ENCODE measurements around the gene SYT2. TPM values are rescaled to one million over a fixed set of nuclear protein-coding genes. Genes with fewer than 3 reads are reported as not detected.

The SYT2 gene
- total RNA-seq, 1 donor from 2014 or later, result 0.26 TPM

DNA sequence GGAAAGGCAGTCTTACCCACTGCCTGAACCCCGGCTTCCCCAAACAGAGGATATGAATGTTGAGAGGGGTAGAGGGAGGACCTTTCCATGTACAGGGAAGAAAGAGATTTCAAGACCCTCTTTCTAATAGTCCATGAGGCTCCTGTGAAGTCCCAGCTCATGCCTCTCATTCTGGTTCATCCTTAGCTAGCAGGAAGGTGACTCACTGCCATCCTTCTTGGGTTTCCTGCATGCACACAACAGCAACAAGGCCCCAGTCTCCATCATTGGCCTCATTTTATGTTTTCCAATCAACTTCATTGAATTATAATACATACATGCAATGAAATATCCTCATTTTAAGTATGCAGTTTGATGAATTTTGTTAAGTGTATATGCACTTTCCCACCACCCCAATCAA is 46.2 kb downstream of the SYT2 start:
- Histone ChIP-seq H3K27me3 (no peaks in the 10 kb centered on the region), H3K79me2 (ENCODE audit: low read depth) (no peaks in the 10 kb centered on the region), H3K9me3 (ENCODE audit: low read depth) (no peaks in the 10 kb centered on the region), H3F3A (ENCODE audit: low read depth) (peaks cover 4% of the 10 kb centered on the region), H3K9ac (no peak overlapping the region), H2AFZ (replicated peaks) (no peak overlapping the region), H3K4me3 (no peak overlapping the region), H3K36me3 (no peaks in the 10 kb centered on the region), H4K20me1 (ENCODE audit: low read depth) (no peaks in the 10 kb centered on the region), H3K27ac (no peak overlapping the region), H3K4me2 (no peak overlapping the region), H3K4me1 (peaks cover 5% of the 10 kb centered on the region)
- no peak for DNase-seq (ENCODE audit: low spot score)
- TF ChIP-seq, protein P1, sequence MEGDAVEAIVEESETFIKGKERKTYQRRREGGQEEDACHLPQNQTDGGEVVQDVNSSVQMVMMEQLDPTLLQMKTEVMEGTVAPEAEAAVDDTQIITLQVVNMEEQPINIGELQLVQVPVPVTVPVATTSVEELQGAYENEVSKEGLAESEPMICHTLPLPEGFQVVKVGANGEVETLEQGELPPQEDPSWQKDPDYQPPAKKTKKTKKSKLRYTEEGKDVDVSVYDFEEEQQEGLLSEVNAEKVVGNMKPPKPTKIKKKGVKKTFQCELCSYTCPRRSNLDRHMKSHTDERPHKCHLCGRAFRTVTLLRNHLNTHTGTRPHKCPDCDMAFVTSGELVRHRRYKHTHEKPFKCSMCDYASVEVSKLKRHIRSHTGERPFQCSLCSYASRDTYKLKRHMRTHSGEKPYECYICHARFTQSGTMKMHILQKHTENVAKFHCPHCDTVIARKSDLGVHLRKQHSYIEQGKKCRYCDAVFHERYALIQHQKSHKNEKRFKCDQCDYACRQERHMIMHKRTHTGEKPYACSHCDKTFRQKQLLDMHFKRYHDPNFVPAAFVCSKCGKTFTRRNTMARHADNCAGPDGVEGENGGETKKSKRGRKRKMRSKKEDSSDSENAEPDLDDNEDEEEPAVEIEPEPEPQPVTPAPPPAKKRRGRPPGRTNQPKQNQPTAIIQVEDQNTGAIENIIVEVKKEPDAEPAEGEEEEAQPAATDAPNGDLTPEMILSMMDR (IDR thresholded peaks at IDR 0.05), result no peak
- TF ChIP-seq EZH2 (IDR thresholded peaks at IDR 0.05) (no peak), EZH2phosphoT487 (IDR thresholded peaks at IDR 0.05) (no peak)
- Mint-ChIP-seq H3K27me3 (ENCODE audit: insufficient read depth, low read depth) (peaks cover 19% of the 10 kb centered on the region), H3K4me3 (no peak overlapping the region), H3K9me3 (no peaks in the 10 kb centered on the region), H3K36me3 (no peaks in the 10 kb centered on the region), H3K27ac (no peak overlapping the region), H3K4me1 (peaks cover 12% of the 10 kb centered on the region)

DNA sequence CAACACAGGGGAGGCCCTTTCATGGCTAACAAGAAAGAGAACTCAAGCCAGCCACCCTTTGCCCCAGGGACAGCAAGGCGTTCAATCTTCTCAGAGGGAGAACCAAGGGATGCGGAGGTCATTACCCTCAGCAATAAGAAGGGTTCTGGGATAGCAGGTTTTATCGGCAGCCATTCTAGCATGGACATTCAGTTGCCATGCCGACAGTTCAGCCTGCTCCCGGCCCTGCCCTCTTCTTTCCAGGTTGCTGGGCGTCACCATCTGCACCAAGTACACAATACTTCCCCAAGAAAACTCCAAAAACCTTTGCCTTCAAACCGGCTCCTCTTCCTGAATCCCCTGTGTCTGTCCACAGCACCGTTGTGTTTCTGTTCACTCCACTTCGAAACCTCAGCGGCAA is 47.1 kb downstream of the SYT2 start:
- Histone ChIP-seq H3K4me2 (no peak overlapping the region), H3K4me3 (no peak overlapping the region), H3K27ac (no peak overlapping the region), H3K9me3 (ENCODE audit: low read depth) (no peaks in the 10 kb centered on the region), H3K4me1 (peaks cover 13% of the 10 kb centered on the region), H2AFZ (replicated peaks) (no peak overlapping the region), H4K20me1 (ENCODE audit: low read depth) (no peaks in the 10 kb centered on the region), H3K27me3 (no peaks in the 10 kb centered on the region), H3F3A (ENCODE audit: low read depth) (peaks cover 10% of the 10 kb centered on the region), H3K36me3 (no peaks in the 10 kb centered on the region), H3K9ac (no peak overlapping the region), H3K79me2 (ENCODE audit: low read depth) (no peaks in the 10 kb centered on the region)
- Mint-ChIP-seq H3K27ac (no peak overlapping the region), H3K9me3 (no peaks in the 10 kb centered on the region), H3K27me3 (ENCODE audit: insufficient read depth, low read depth) (peaks cover 21% of the 10 kb centered on the region), H3K4me3 (no peak overlapping the region), H3K36me3 (no peaks in the 10 kb centered on the region), H3K4me1 (peaks cover 20% of the 10 kb centered on the region)
- no peak for DNase-seq (ENCODE audit: low spot score)
- TF ChIP-seq, protein P1 (IDR thresholded peaks at IDR 0.05), result no peak

DNA sequence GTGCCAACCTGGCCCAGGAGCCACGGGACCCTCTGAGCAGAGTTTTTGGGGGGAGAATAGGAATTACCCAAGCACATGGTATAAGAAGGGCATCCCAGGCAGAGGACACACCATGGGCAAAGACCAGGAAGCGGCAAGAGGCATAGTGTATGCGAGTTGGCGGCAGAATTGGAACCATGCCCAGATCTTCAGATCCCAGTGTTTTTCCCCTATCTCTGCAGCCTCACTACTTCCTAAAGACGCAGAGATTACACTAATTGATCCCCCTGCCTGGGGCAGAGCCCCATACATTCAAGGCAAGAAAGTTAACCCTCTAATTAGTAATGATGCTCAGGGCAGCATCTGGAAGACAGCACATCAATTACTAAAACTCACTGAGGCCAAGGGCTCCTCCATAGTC is 48.2 kb downstream of the SYT2 start:
- H3K4me3 Mint-ChIP-seq, result no peak overlapping the region
- H3K27me3 Mint-ChIP-seq (ENCODE audit: insufficient read depth, low read depth), result peaks cover 19% of the 10 kb centered on the region
- no peaks in the 10 kb centered on the region for H3K9me3 Mint-ChIP-seq
- no peak overlapping the region for H3K27ac ChIP-seq
- H4K20me1 ChIP-seq (ENCODE audit: low read depth), result peaks cover 9% of the 10 kb centered on the region
- peaks cover 21% of the 10 kb centered on the region for H3K4me1 ChIP-seq
- no peak overlapping the region for H3K9ac ChIP-seq
- no peaks in the 10 kb centered on the region for H3K79me2 ChIP-seq (ENCODE audit: low read depth)
- H2AFZ ChIP-seq (replicated peaks), result no peak overlapping the region
- H3K36me3 ChIP-seq, result no peaks in the 10 kb centered on the region
- no peak overlapping the region for H3K27ac Mint-ChIP-seq
- DNase-seq (ENCODE audit: low spot score), result no peak
- peaks cover 10% of the 10 kb centered on the region for H3F3A ChIP-seq (ENCODE audit: low read depth)
- H3K4me3 ChIP-seq, result no peak overlapping the region
- TF ChIP-seq EZH2phosphoT487 (IDR thresholded peaks at IDR 0.05) (no peak), EZH2 (IDR thresholded peaks at IDR 0.05) (no peak)
- TF ChIP-seq, protein P1 (IDR thresholded peaks at IDR 0.05), result no peak
- H3K36me3 Mint-ChIP-seq, result no peaks in the 10 kb centered on the region
- H3K9me3 ChIP-seq (ENCODE audit: low read depth), result no peaks in the 10 kb centered on the region
- peaks cover 23% of the 10 kb centered on the region for H3K4me1 Mint-ChIP-seq
- H3K27me3 ChIP-seq, result no peaks in the 10 kb centered on the region
- no peak overlapping the region for H3K4me2 ChIP-seq
